ENCODE data around the gene SPOCK1. TPM values are rescaled to one million over a fixed set of nuclear protein-coding genes. Genes with fewer than 3 reads are reported as not detected.

Gene SPOCK1
- total RNA-seq, 1 experiment from 2014 or later, result 9.8 TPM

GRCh38 chr5:137186759-137187461 lies 312.2 kb downstream of the SPOCK1 start:
- Histone ChIP-seq H4K20me1 (ENCODE audit: low read length) (no peaks in the 10 kb centered on the region), H3K27me3 (ENCODE audit: low read length) (no peaks in the 10 kb centered on the region), H3K4me2 (ENCODE audit: low read length) (no peak overlapping the region), H3K36me3 (ENCODE audit: low read depth, low read length) (no peaks in the 10 kb centered on the region), H3K9me2 (replicated peaks; ENCODE audit: low read length) (no peaks in the 10 kb centered on the region), H3F3A (ENCODE audit: low read length, unreplicated experiment) (no peaks in the 10 kb centered on the region), H3K9ac (ENCODE audit: low read length) (no peak overlapping the region), H2AFZ (ENCODE audit: low read length) (no peak overlapping the region), H3K9me3 (ENCODE audit: low read length) (no peaks in the 10 kb centered on the region), H3K79me2 (ENCODE audit: low read length) (no peaks in the 10 kb centered on the region), H3K4me1 (ENCODE audit: insufficient read depth, low read length) (peaks cover 27% of the 10 kb centered on the region), H3K27ac (ENCODE audit: low read length) (no peak overlapping the region), H3K4me3 (ENCODE audit: low read length) (no peak overlapping the region)
- DNase-seq (peak; percentile 30), ATAC-seq (peak; percentile 29)
- TF ChIP-seq EZH2 (IDR thresholded peaks at IDR 0.05; ENCODE audit: low read length, unreplicated experiment), result no peak
- no peak for TF ChIP-seq CTCF (conservative IDR thresholded peaks at IDR 0.05; ENCODE audit: low read depth, low read length)
- no peak for TF ChIP-seq EZH2phosphoT487 (IDR thresholded peaks at IDR 0.05; ENCODE audit: borderline replicate concordance, low read length)
- intact Hi-C loops (cut with micrococcal nuclease), result no loop called here
- no TSS peak for BruUV-seq (replicated peaks)
- CTCF ChIA-PET, result no interaction called here
- POLR2A ChIA-PET (ENCODE audit: unreplicated experiment), result no interaction called here

GRCh38 chr5:137185193-137185592 lies 313.9 kb downstream of the SPOCK1 start:
- CTCF ChIA-PET, result no interaction called here
- H3K79me2 ChIP-seq (ENCODE audit: low read length), result no peaks in the 10 kb centered on the region
- no TSS peak for BruUV-seq (replicated peaks)
- ATAC-seq (no peak), DNase-seq (no peak)
- POLR2A ChIA-PET (ENCODE audit: unreplicated experiment), result no interaction called here
- H2AFZ ChIP-seq (ENCODE audit: low read length), result no peak overlapping the region
- H3K36me3 ChIP-seq (ENCODE audit: low read depth, low read length), result no peaks in the 10 kb centered on the region
- H3K4me1 ChIP-seq (ENCODE audit: insufficient read depth, low read length), result peaks cover 10% of the 10 kb centered on the region
- H4K20me1 ChIP-seq (ENCODE audit: low read length), result no peaks in the 10 kb centered on the region
- intact Hi-C loops (cut with micrococcal nuclease), result no loop called here
- no peaks in the 10 kb centered on the region for H3K9me3 ChIP-seq (ENCODE audit: low read length)
- H3K27ac ChIP-seq (ENCODE audit: low read length), result no peak overlapping the region
- no peak overlapping the region for H3K4me2 ChIP-seq (ENCODE audit: low read length)
- H3K4me3 ChIP-seq (ENCODE audit: low read length), result no peak overlapping the region
- H3F3A ChIP-seq (ENCODE audit: low read length, unreplicated experiment), result no peaks in the 10 kb centered on the region
- H3K9me2 ChIP-seq (replicated peaks; ENCODE audit: low read length), result no peaks in the 10 kb centered on the region
- no peaks in the 10 kb centered on the region for H3K27me3 ChIP-seq (ENCODE audit: low read length)
- no peak overlapping the region for H3K9ac ChIP-seq (ENCODE audit: low read length)
- TF ChIP-seq EZH2phosphoT487 (IDR thresholded peaks at IDR 0.05; ENCODE audit: borderline replicate concordance, low read length), result no peak
- no peak for TF ChIP-seq EZH2 (IDR thresholded peaks at IDR 0.05; ENCODE audit: low read length, unreplicated experiment)
- no peak for TF ChIP-seq CTCF (conservative IDR thresholded peaks at IDR 0.05; ENCODE audit: low read depth, low read length)

- ChIA-PET POLR2A (ENCODE audit: unreplicated experiment) (no interaction called here), CTCF (no interaction called here)
- Histone ChIP-seq H3K36me3 (ENCODE audit: low read depth, low read length) (no peaks in the 10 kb centered on the region), H3K27ac (ENCODE audit: low read length) (no peak overlapping the region), H2AFZ (ENCODE audit: low read length) (no peak overlapping the region), H3K4me1 (ENCODE audit: insufficient read depth, low read length) (peaks cover 5% of the 10 kb centered on the region), H3K4me3 (ENCODE audit: low read length) (no peak overlapping the region), H3F3A (ENCODE audit: low read length, unreplicated experiment) (no peaks in the 10 kb centered on the region), H3K9me2 (replicated peaks; ENCODE audit: low read length) (no peaks in the 10 kb centered on the region), H3K9ac (ENCODE audit: low read length) (no peak overlapping the region), H3K79me2 (ENCODE audit: low read length) (no peaks in the 10 kb centered on the region), H3K4me2 (ENCODE audit: low read length) (no peak overlapping the region), H3K27me3 (ENCODE audit: low read length) (no peaks in the 10 kb centered on the region), H4K20me1 (ENCODE audit: low read length) (no peaks in the 10 kb centered on the region), H3K9me3 (ENCODE audit: low read length) (no peaks in the 10 kb centered on the region)
- TF ChIP-seq EZH2 (IDR thresholded peaks at IDR 0.05; ENCODE audit: low read length, unreplicated experiment) (no peak), CTCF (conservative IDR thresholded peaks at IDR 0.05; ENCODE audit: low read depth, low read length) (no peak), EZH2phosphoT487 (IDR thresholded peaks at IDR 0.05; ENCODE audit: borderline replicate concordance, low read length) (no peak)
- BruUV-seq (replicated peaks), result no TSS peak
- ATAC-seq (no peak), DNase-seq (no peak)
- intact Hi-C loops (cut with micrococcal nuclease), result no loop called here
Observed at GRCh38 chr5:137184734-137185133, 314.4 kb downstream of the SPOCK1 start.
